Astrocyte (in vitro differentiated cells and primary cell): ENCODE results near the gene DMBX1. TPM values are rescaled to one million over a fixed set of nuclear protein-coding genes. Genes with fewer than 3 reads are reported as not detected.

Experiments used
- DNase-seq: peaks from one replicate; pipeline ENCODE4 v3.0.0-alpha.2; 2010; ENCODE audit warnings: low read depth
- FAIRE-seq: peaks from 2 replicates; lab custom pipeline; 2011; peaks lifted over from hg19 to GRCh38; lab: Jason Lieb, UNC
- H2AFZ ChIP-seq: 2 replicates; pipeline ENCODE4 v1.6.0; 2012; ENCODE audit warnings: low read depth, low read length, inconsistent platforms
- H3K27ac ChIP-seq: 2 replicates; pipeline ENCODE4 v1.5.1; 2011; ENCODE audit warnings: low read depth, low read length, inconsistent platforms
- H3K27me3 ChIP-seq: 2 replicates; pipeline ENCODE4 v1.6.0; 2011; ENCODE audit warnings: low read length, inconsistent platforms; ENCODE audit not compliant: insufficient read depth
- H3K36me3 ChIP-seq: 2 replicates; pipeline ENCODE4 v1.5.1; 2011; ENCODE audit warnings: low read length, inconsistent platforms; ENCODE audit not compliant: insufficient read depth
- H3K4me1 ChIP-seq: 2 replicates; pipeline ENCODE4 v1.5.1; 2011; ENCODE audit warnings: low read length, inconsistent platforms; ENCODE audit not compliant: insufficient read depth
- H3K4me2 ChIP-seq: 2 replicates; pipeline ENCODE4 v1.6.0; 2012; ENCODE audit warnings: low read length, inconsistent platforms
- H3K4me3 ChIP-seq: 2 replicates; pipeline ENCODE4 v1.5.1; 2011; ENCODE audit warnings: low read depth, mild to moderate bottlenecking, low read length, inconsistent platforms; ENCODE audit not compliant: insufficient read depth
- H3K79me2 ChIP-seq: 2 replicates; pipeline ENCODE4 v1.6.0; 2012; ENCODE audit warnings: mild to moderate bottlenecking, low read length, inconsistent platforms; ENCODE audit not compliant: insufficient read depth
- H3K9ac ChIP-seq: 2 replicates; pipeline ENCODE4 v1.6.0; 2012; ENCODE audit warnings: mild to moderate bottlenecking, low read length, inconsistent platforms
- H3K9me3 ChIP-seq: 2 replicates; pipeline ENCODE4 v1.5.1; 2012; ENCODE audit warnings: low read depth, mild to moderate bottlenecking, low read length, inconsistent platforms; ENCODE audit not compliant: insufficient read depth
- H4K20me1 ChIP-seq: 2 replicates; pipeline ENCODE4 v1.6.0; 2012; ENCODE audit warnings: low read length, inconsistent platforms; ENCODE audit not compliant: insufficient read depth
- H3K27ac Mint-ChIP-seq: one replicate; pipeline ENCODE4 v1.8.0; 2021; ENCODE audit warnings: mild to moderate bottlenecking, mixed read lengths; ENCODE audit not compliant: unreplicated experiment
- H3K27me3 Mint-ChIP-seq: one replicate; pipeline ENCODE4 v1.8.0; 2021; ENCODE audit warnings: low read depth, mixed read lengths; ENCODE audit not compliant: unreplicated experiment
- H3K36me3 Mint-ChIP-seq: one replicate; pipeline ENCODE4 v1.8.0; 2021; ENCODE audit warnings: low read depth, mixed read lengths; ENCODE audit not compliant: unreplicated experiment
- H3K4me1 Mint-ChIP-seq: one replicate; pipeline ENCODE4 v1.8.0; 2021; ENCODE audit warnings: low read depth, mixed read lengths; ENCODE audit not compliant: unreplicated experiment
- H3K4me3 Mint-ChIP-seq: one replicate; pipeline ENCODE4 v1.8.0; 2021; ENCODE audit warnings: mild to moderate bottlenecking, moderate library complexity, mixed read lengths; ENCODE audit not compliant: unreplicated experiment
- H3K9me3 Mint-ChIP-seq: one replicate; pipeline ENCODE4 v1.8.0; 2021; ENCODE audit warnings: mild to moderate bottlenecking, mixed read lengths; ENCODE audit not compliant: unreplicated experiment
- EZH2 ChIP-seq: IDR thresholded peaks from 2 replicates; pipeline ENCODE4 v1.6.1; 2012; ENCODE audit warnings: mild to moderate bottlenecking, low read length, inconsistent platforms; ENCODE audit not compliant: insufficient read depth
- total RNA-seq: library from RNA; stranded (reverse); gene quantifications from 2 replicates; pipeline ENCODE4 v1.2.1, GENCODE V29; 2021
- TF ChIP-seq, protein P1 (sequence below): IDR thresholded peaks from 2 replicates; pipeline ENCODE4 v1.5.1; 2011; ENCODE audit warnings: low read depth, mild to moderate bottlenecking, inconsistent platforms, low read length, moderate library complexity; ENCODE audit not compliant: insufficient read depth

The DMBX1 gene
- total RNA-seq, 1 donor from 2014 or later: 0.07 TPM

DNA sequence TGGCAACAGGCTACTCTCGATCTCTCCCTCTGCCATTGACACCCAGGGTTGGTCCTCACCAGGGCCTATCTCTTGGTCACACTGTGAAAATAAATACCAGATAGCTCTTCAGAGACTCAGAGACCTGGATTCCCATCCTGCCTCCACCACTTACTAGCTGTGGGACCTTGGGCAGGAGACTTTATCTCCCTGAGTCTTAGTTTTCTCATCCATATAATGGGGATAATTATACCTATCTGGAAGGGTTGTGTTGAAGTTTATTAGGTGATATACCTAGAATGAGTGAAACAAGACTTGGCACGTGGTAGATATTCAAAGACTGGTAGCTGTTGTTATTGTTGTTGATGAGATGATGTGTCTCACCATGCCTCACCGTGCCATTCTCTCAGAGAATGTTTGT, 7.4 kb downstream of the DMBX1 start:
- H3K27ac ChIP-seq: no peak overlapping the region
- H4K20me1 ChIP-seq: peaks cover 5% of the 10 kb centered on the region
- no peak for TF ChIP-seq EZH2
- TF ChIP-seq, protein P1, sequence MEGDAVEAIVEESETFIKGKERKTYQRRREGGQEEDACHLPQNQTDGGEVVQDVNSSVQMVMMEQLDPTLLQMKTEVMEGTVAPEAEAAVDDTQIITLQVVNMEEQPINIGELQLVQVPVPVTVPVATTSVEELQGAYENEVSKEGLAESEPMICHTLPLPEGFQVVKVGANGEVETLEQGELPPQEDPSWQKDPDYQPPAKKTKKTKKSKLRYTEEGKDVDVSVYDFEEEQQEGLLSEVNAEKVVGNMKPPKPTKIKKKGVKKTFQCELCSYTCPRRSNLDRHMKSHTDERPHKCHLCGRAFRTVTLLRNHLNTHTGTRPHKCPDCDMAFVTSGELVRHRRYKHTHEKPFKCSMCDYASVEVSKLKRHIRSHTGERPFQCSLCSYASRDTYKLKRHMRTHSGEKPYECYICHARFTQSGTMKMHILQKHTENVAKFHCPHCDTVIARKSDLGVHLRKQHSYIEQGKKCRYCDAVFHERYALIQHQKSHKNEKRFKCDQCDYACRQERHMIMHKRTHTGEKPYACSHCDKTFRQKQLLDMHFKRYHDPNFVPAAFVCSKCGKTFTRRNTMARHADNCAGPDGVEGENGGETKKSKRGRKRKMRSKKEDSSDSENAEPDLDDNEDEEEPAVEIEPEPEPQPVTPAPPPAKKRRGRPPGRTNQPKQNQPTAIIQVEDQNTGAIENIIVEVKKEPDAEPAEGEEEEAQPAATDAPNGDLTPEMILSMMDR: no peak
- H3K4me1 ChIP-seq: no peaks in the 10 kb centered on the region
- Mint-ChIP-seq H3K4me1 (no peaks in the 10 kb centered on the region), H3K4me3 (no peak overlapping the region), H3K9me3 (peaks cover 6% of the 10 kb centered on the region), H3K36me3 (no peaks in the 10 kb centered on the region), H3K27me3 (peaks cover 76% of the 10 kb centered on the region), H3K27ac (no peak overlapping the region)
- no peak for FAIRE-seq
- no peak overlapping the region for H3K4me2 ChIP-seq
- no peaks in the 10 kb centered on the region for H3K79me2 ChIP-seq
- H3K27me3 ChIP-seq: peaks cover 68% of the 10 kb centered on the region
- no peak overlapping the region for H2AFZ ChIP-seq
- no peak overlapping the region for H3K4me3 ChIP-seq
- no peak overlapping the region for H3K9ac ChIP-seq
- H3K9me3 ChIP-seq: no peaks in the 10 kb centered on the region
- no peak for DNase-seq
- no peaks in the 10 kb centered on the region for H3K36me3 ChIP-seq

DNA sequence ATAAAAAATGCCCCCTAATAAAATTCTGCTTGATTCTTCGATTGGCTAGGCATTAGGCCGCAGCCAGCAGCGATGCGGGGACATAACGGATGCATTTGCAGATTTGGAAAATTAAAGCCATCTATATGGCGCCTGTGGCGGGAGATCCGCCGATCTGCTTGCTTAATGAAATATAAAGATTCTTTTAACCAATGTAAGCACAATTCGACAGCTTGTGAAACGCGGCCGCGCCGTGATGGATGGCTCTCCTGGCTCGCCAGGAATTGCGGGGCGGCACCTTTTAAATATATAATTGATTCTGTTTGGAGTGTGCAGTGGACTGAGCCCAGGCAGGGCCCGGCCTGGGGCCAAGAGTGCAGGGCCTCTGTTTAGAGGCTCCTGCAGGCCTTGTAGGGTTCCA, 8.0 kb downstream of the DMBX1 start:
- H3K79me2 ChIP-seq: no peaks in the 10 kb centered on the region
- FAIRE-seq: no peak
- no peak overlapping the region for H3K4me2 ChIP-seq
- peaks cover 76% of the 10 kb centered on the region for H3K27me3 Mint-ChIP-seq
- no peak overlapping the region for H3K27ac ChIP-seq
- no peaks in the 10 kb centered on the region for H3K36me3 ChIP-seq
- H3K9me3 ChIP-seq: no peaks in the 10 kb centered on the region
- no peak overlapping the region for H3K4me3 Mint-ChIP-seq
- no peaks in the 10 kb centered on the region for H3K4me1 Mint-ChIP-seq
- H3K27ac Mint-ChIP-seq: no peak overlapping the region
- DNase-seq: no peak
- peaks cover under 1% of the 10 kb centered on the region for H4K20me1 ChIP-seq
- H3K9me3 Mint-ChIP-seq: peaks cover 4% of the 10 kb centered on the region
- no peak overlapping the region for H3K9ac ChIP-seq
- no peak for TF ChIP-seq EZH2
- TF ChIP-seq, protein P1: no peak
- no peaks in the 10 kb centered on the region for H3K4me1 ChIP-seq
- no peaks in the 10 kb centered on the region for H3K36me3 Mint-ChIP-seq
- peaks cover 68% of the 10 kb centered on the region for H3K27me3 ChIP-seq
- no peak overlapping the region for H3K4me3 ChIP-seq
- H2AFZ ChIP-seq: no peak overlapping the region

DNA sequence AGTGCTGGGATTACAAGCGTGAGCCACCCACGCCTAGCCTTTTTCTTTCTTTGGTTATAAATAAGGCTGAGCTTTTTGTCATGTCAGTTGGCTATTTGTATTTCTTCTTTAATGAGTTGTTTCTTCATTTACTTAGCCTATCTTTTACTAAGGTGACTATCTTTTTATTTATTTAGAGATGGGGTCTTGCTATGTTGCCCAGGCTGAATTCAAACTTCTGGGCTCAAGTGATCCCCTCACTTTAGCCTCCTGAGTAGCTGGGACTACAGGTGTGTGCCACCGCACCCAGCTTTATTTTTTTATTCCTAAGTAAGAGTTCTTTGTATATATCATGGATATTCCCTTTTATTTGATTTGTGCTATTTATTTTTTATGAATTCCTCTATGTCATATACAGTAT, 11.9 kb downstream of the DMBX1 start:
- Histone ChIP-seq H3K36me3 (no peaks in the 10 kb centered on the region), H3K27ac (no peak overlapping the region), H4K20me1 (no peaks in the 10 kb centered on the region), H3K4me3 (no peak overlapping the region), H3K4me1 (no peaks in the 10 kb centered on the region), H3K79me2 (no peaks in the 10 kb centered on the region), H3K4me2 (no peak overlapping the region), H3K9me3 (no peaks in the 10 kb centered on the region), H3K27me3 (peaks cover 35% of the 10 kb centered on the region), H2AFZ (no peak overlapping the region), H3K9ac (no peak overlapping the region)
- Mint-ChIP-seq H3K27me3 (peaks cover 50% of the 10 kb centered on the region), H3K36me3 (no peaks in the 10 kb centered on the region), H3K4me1 (no peaks in the 10 kb centered on the region), H3K4me3 (no peak overlapping the region), H3K27ac (no peak overlapping the region), H3K9me3 (peaks cover 2% of the 10 kb centered on the region)
- TF ChIP-seq EZH2: no peak
- TF ChIP-seq, protein P1: no peak
- DNase-seq (no peak), FAIRE-seq (no peak)
